BE2C (cell line): ENCODE data around the gene NFX1.
"Not testable (repeated sequence)": the region's sequence is repeated elsewhere in the genome, so short reads cannot be mapped to it uniquely, and the experiment has no call there.

Source experiments
- DNase-seq: peaks from one replicate; pipeline ENCODE4 v3.0.0-alpha.2; 2020
- H3K27me3 ChIP-seq: fragments of 250-450 bp; sonication (Bioruptor Pico); 2 replicates; pipeline ENCODE4 v1.5.1; 2020; ENCODE audit warnings: mild to moderate bottlenecking
- H3K36me3 ChIP-seq: fragments of 250-450 bp; sonication (Bioruptor Pico); 2 replicates; pipeline ENCODE4 v1.5.1; 2020; ENCODE audit warnings: mild to moderate bottlenecking
- H3K4me1 ChIP-seq: fragments of 250-450 bp; sonication (Bioruptor Pico); 2 replicates; pipeline ENCODE4 v1.5.1; 2020
- H3K4me3 ChIP-seq: 2 replicates; pipeline ENCODE4 v1.5.1; 2011; ENCODE audit warnings: low read depth, low read length
- H3K9me3 ChIP-seq: fragments of 250-450 bp; sonication (Bioruptor Pico); 2 replicates; pipeline ENCODE4 v1.5.1; 2020
- TF ChIP-seq, protein P1 (sequence below): IDR thresholded peaks from 2 replicates; pipeline ENCODE4 v1.5.1; 2012; ENCODE audit warnings: mild to moderate bottlenecking, low read depth, low read length

Gene NFX1

GRCh38 chr9:33380390-33381094 lies 90.2 kb downstream of the NFX1 start:
- Histone ChIP-seq H3K4me3 (no peak overlapping the region), H3K4me1 (peaks cover 10% of the 10 kb centered on the region), H3K36me3 (no peaks in the 10 kb centered on the region; the same call in 1 of the 2 replicates), H3K9me3 (no peaks in the 10 kb centered on the region), H3K27me3 (no peaks in the 10 kb centered on the region)
- TF ChIP-seq, protein P1, sequence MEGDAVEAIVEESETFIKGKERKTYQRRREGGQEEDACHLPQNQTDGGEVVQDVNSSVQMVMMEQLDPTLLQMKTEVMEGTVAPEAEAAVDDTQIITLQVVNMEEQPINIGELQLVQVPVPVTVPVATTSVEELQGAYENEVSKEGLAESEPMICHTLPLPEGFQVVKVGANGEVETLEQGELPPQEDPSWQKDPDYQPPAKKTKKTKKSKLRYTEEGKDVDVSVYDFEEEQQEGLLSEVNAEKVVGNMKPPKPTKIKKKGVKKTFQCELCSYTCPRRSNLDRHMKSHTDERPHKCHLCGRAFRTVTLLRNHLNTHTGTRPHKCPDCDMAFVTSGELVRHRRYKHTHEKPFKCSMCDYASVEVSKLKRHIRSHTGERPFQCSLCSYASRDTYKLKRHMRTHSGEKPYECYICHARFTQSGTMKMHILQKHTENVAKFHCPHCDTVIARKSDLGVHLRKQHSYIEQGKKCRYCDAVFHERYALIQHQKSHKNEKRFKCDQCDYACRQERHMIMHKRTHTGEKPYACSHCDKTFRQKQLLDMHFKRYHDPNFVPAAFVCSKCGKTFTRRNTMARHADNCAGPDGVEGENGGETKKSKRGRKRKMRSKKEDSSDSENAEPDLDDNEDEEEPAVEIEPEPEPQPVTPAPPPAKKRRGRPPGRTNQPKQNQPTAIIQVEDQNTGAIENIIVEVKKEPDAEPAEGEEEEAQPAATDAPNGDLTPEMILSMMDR: no peak
- no peak for DNase-seq

GRCh38 chr9:33381231-33381791 lies 91.0 kb downstream of the NFX1 start:
- Histone ChIP-seq H3K4me3 (no peak overlapping the region), H3K27me3 (no peaks in the 10 kb centered on the region), H3K9me3 (no peaks in the 10 kb centered on the region), H3K36me3 (no peaks in the 10 kb centered on the region), H3K4me1 (peaks cover 4% of the 10 kb centered on the region)
- TF ChIP-seq, protein P1: no peak
- no peak for DNase-seq

GRCh38 chr9:33382397-33382796 lies 92.1 kb downstream of the NFX1 start:
- H3K36me3 ChIP-seq, DNase-seq, H3K4me3 ChIP-seq, H3K27me3 ChIP-seq, H3K4me1 ChIP-seq, H3K9me3 ChIP-seq: not testable (repeated sequence)

- DNase-seq, H3K27me3 ChIP-seq, H3K36me3 ChIP-seq, H3K4me1 ChIP-seq, H3K4me3 ChIP-seq, H3K9me3 ChIP-seq: not testable (repeated sequence)
These were observed 93.1 kb downstream of the NFX1 start for GRCh38 chr9:33383396-33383795.

DNA sequence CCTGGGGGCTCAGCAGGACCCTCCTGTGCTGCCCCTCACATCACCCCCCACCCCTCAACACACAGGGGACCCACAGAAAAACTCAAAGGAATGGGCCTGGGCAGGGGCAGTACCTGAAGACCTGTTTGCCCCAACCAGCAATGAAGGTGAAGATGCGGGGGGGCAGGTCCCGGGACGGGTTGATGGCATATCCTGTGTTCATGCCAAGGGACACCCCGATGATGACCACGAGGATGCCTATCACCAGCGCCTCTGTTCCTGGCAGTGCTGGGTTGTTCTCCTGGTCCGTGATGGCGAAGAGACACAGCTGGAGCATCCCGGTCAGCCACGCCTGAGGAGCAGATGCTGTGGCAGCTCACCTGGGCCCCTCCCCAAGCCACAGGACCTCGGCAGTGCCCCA lies 95.2 kb downstream of the NFX1 start:
- not testable (repeated sequence) for H3K36me3 ChIP-seq, H3K4me3 ChIP-seq, DNase-seq, H3K4me1 ChIP-seq, H3K27me3 ChIP-seq, H3K9me3 ChIP-seq

GRCh38 chr9:33385979-33386640 lies 95.8 kb downstream of the NFX1 start:
- H3K36me3 ChIP-seq, DNase-seq: not testable (repeated sequence)

GRCh38 chr9:33386641-33386996 lies 96.3 kb downstream of the NFX1 start:
- not testable (repeated sequence) for H3K36me3 ChIP-seq, H3K9me3 ChIP-seq, DNase-seq, H3K4me1 ChIP-seq, H3K4me3 ChIP-seq, H3K27me3 ChIP-seq

More at GRCh38 chr9:33385979-33386640, 95.8 kb downstream of the NFX1 start:
- H3K27me3 ChIP-seq, H3K4me1 ChIP-seq, H3K4me3 ChIP-seq, H3K9me3 ChIP-seq: not testable (repeated sequence)

- not testable (repeated sequence) for DNase-seq, H3K4me1 ChIP-seq, H3K36me3 ChIP-seq, H3K9me3 ChIP-seq, H3K27me3 ChIP-seq, H3K4me3 ChIP-seq
These were observed 96.7 kb downstream of the NFX1 start for GRCh38 chr9:33386998-33387397.

- no peaks in the 10 kb centered on the region for H3K27me3 ChIP-seq
- TF ChIP-seq, protein P1: no peak
These were observed 98.0 kb downstream of the NFX1 start for GRCh38 chr9:33388110-33388994.

GRCh38 chr9:33391111-33391771 lies 100.9 kb downstream of the NFX1 start:
- peak; percentile 59 for DNase-seq
- H3K27me3 ChIP-seq, H3K9me3 ChIP-seq, H3K4me3 ChIP-seq, H3K36me3 ChIP-seq, H3K4me1 ChIP-seq: not testable (repeated sequence)

More at GRCh38 chr9:33388110-33388994, 98.0 kb downstream of the NFX1 start:
- Histone ChIP-seq H3K36me3 (no peaks in the 10 kb centered on the region), H3K4me1 (peaks cover 9% of the 10 kb centered on the region; the same call in 1 of the 2 replicates), H3K9me3 (no peaks in the 10 kb centered on the region), H3K4me3 (no peak overlapping the region)
- DNase-seq: no peak

- not testable (repeated sequence) for H3K4me3 ChIP-seq, H3K27me3 ChIP-seq, H3K4me1 ChIP-seq, H3K36me3 ChIP-seq, DNase-seq, H3K9me3 ChIP-seq
These were observed 102.3 kb downstream of the NFX1 start for GRCh38 chr9:33392591-33393021.
